Measurements from ENCODE around the gene PLCB4.

PLCB4 gene

DNA sequence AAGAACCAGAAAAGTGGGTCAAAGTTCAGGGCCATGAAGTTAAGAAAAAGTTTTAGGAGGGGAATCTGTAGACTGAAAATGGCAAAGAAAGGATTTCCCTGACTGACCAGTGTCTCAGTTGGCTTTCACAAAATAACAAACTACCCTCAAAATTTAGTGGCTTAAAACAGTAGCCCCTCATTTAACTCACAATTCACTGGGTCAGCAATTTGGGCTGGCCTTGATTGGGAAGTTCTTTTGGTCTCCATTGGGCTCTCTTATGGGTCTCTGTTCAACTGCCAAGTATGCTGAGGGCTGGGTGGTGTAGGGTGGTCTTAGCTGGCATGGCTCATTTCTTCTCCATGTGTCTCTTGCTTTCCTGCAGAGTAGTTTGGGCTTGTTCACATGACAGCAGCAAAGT, 161.5 kb downstream of the PLCB4 start:
- DNase-seq = no peak

DNA sequence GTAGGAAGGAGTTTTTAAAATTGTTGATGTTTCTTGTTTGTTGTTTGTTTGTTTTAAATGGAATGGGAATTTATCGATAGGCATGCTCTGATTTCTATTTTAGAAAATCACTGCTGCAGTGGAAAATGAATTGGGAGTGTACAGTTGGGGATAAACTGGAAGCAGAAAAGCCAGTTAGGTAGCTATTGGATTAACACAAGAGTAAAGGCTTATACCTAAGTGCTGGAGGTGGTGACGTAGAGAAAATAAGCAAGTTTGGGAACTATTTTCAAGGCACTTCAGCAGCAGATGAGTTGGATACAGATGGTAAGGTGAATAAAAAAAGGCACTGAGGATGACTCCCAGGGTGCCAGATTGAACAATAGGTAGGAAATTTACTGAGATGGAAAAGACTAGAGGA, 164.9 kb downstream of the PLCB4 start:
- DNase-seq = no peak

DNA sequence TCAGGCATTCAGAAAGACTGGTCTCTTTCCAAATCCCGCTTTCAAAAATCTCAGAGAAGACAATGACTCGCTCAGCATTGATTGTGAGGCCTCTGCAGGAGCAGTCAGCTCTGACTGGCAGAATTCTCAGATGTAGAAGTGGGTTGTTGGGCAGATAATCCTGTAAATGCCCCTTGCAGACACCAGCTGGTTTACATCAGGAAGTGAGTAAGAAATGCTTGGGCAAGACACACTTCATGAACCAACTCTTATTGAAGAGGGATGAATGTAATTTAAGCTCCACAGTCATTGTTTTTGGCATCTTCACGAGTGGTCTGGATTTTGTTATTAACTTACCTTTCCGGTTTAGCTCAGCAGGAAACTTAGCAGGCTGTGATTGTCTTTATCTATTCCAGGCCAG, 166.6 kb downstream of the PLCB4 start:
- DNase-seq = no peak

DNA sequence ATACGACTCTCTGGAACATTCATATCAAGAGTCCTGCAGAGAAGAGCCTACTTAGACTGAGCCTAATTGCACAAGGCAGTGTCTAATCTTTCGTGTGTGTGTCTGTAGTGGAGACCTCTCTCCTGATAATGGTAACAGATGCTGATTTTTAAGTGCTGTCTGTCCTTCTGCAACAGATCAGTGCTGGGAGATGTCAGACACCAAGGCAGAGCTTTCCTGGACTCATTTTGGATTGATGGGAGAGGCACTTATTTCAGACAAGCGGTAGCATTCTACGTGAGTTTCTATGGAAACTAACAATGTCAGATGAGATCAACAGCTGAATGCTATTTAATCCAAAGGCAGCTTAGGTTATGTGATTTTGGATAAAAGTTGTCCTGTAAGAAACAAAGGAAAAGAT, 167.6 kb downstream of the PLCB4 start:
- no peak for DNase-seq

DNA sequence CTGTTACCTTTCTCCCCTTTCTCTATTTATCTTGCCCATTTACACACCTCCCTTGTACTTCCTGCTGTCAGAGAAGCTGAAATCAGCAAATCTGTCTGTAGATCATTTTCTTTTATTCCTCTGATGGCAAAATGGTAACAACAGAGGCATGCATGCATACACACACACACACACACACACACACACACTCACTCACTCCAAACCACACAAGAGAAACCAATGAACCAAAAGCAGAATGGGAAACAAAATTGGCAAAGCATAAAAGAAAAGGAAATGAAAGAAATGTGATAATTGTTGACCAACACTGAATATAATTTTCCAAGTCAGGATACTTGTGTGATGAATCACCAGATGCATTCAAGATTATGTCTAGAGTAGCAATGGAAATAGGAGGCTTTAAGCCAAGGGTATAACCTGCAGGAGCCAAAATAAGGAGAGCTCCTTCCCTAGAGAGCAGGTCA, 172.4 kb downstream of the PLCB4 start:
- DNase-seq = no peak

DNA sequence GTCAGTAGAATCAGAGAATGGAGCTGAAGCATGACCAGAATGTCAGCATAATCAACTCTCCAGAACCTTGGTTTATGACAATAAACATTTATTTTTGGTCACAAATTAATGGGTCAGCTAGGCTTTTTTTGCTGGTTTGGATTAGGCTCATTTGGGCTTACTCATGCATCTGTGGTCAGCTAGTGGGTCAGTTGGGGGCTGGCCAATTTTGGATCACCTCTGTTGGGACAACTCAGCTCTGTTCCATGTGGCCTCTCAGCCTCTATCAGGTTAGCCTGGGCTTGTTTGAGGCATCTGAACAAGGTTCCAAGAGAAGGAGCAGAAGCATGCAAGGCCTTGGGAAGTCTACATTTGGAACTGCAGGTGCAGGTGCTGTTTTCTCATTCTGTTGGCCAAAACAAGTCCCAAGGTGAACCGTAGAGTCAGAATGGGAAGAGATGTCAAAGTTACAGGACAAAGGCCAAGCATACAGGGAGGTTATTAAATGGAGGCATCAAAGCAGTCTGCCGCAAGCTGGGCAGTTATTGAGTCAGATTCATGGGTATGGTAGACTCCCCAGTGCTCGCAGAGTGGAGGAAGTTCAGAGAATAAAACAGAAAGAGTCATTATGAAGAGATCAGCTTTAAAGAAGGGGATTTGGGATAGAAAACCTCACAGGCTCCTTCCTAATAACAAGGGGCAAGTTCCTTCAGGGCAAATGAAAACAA, 173.0 kb downstream of the PLCB4 start:
- no peak for DNase-seq

DNA sequence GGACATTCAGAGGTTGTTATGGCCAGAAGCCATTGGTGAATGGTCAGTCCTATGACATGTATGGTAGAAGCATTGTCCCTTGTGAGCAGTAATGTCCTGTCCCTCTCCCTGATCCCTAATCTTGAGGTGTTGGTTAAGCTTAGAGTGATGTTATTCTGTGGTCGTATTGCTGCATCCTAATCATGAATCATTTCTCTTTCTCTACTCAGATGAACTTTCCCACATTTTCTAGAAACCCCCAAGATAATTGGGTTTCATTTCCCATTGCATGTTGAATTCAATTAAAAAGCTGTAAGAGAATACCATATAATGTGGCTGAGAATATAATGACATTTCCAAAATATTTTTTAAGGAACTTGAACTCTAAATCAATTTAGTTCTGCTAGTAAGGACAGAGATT, 175.1 kb downstream of the PLCB4 start:
- DNase-seq = no peak

DNA sequence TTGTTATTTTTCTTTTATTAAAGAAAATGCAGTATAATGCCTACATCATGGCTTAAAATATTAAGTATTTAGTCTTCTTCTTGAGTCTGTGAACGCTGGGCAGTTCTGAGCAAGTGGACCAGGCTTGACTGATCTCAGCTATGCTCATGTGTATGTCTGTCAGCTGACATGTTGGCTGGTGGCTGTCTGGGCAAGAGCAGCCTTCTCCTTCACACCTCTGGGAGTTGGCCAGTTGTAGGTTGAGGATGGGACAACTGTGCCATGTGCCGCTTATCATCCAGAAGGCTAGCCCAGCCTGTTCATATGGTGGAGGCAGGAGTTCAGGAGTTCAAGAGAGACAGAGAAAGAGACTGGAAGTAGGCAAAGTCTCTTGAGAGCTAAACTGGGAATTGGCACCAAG, 175.9 kb downstream of the PLCB4 start:
- DNase-seq = no peak

DNA sequence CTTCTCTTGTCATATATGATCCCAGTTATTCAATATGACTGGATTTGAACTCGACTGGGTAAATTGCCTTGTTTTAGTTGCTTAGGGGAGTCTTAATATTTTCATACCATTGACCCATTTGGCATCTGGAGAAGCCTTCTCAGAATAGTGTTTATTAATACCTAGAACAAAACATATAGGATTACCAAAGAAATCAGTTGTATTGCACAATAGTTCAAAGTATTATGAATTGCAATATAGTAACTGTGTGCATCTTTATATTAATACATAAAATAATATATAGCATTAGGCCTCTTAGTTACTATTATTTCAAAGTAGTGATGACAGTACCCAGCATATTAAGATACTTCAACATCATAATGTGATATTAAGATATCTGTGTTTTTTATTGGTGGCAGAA, 177.8 kb downstream of the PLCB4 start:
- no peak for DNase-seq

DNA sequence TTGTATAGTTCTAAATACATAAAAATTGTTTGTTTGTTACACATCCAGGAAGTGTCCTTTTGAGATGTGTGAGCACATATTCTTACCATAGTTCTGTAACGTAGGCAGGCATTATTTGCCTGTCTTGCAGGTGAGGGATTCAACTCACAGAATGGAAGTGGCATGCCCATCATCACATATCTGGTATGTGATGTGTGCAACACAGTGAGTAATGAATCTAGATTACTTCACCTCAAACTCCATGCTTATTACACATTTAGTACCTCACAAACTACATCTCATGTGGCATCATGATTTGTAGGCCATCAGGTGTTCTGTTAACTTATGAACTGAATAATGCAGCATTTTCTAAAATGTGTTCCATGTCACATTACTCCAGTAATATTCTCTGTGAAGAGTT, 181.6 kb downstream of the PLCB4 start:
- DNase-seq = no peak

DNA sequence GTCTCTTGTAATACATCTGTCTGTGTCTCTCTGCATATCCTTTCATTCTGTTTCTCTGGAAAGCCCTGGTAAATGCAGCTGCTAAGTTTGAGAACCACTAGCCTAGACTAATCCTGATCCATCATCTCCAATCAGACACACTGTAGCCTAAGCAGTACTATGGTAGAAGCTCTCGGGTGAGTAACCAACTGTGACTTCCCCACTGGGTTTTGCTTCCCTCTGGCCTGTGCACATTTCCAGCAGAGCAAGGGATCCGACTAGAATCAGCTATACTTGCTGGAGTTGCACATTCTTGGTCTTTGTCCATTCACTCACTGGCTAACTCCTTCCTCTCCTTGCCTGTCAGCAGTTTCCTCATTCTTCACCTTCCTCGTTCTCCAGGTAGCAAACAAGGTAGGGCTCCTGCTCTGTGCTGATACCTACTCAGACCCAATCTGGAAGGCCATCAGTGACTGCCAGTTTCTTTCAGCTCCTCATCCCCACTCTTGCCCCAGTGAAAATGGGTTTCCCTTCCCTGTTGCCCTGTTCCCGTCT, 184.2 kb downstream of the PLCB4 start:
- no peak for DNase-seq

DNA sequence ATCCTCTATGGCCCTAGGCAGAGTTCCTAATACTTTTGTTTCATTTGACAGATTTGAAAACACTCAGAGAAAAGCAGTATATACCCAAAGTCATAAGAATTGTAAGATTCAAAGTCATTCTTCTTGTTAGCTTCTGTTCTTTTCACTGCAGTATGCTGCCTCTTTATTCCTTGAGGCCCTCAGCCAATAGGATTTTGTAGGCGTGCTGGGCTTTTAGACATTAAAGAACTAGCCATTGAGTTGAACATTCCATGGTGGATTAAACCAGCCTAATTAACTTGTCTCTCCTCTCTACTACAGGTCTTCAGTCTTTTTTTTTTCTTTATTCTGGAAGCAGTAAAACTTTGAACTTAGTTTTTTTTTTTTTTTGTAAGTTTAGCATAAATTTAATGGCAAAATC, 186.3 kb downstream of the PLCB4 start:
- DNase-seq = no peak

DNA sequence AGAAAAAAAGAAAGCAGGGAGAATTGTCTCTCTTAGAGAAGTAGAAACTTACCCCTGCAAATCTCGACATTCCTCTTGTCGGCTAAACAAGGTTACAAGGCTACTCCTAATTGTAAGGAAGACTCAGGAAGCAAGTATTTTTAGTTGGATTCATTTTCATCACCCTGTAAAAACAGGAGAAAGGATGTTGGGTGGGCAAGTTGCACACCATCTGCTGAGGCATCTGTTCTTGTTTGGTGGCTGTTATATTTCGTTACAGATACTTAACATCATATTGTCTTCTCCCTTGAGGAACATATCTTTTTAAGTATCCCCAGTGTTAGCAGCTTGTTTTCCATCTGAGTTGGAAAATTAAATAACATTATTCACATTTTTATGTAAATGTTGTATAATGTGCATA, 187.5 kb downstream of the PLCB4 start:
- no peak for DNase-seq

DNA sequence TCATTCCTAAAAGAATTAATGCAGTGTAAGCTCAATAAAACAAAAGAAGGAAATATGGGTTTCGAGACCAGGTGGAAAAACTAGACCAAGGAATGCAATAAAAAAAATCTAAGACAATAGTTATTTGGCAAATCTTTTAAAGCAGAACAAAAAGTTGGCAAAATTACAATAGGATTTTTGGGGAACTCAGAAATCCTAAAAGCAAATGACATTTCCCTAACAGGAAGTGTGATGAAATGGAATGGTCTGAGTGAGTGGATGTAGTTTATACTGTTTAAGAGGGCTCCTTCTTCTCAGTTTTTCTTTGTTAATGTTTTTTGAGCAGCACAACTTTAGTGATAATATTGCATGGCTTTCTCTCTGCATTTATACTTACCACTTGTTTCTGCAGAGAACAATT, 190.0 kb downstream of the PLCB4 start:
- DNase-seq = no peak

DNA sequence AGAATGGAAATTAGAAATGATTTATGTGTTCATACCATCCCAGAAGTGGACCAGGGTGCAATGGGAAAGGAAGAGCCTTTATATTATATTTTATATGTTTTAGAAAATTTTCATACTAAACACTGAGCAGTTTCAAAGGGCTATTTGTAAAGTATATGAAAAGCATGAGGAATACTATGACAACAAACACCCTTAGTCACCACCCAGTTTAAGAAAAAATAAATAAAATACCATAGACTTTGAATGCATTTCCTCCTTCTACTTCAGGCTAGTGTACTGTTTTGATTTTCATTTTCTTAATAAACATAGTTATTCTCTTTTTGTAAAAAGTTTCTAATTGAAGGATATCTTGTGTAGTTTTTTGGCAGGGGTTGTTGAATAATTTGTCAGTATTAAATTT, 191.1 kb downstream of the PLCB4 start:
- no peak for DNase-seq

DNA sequence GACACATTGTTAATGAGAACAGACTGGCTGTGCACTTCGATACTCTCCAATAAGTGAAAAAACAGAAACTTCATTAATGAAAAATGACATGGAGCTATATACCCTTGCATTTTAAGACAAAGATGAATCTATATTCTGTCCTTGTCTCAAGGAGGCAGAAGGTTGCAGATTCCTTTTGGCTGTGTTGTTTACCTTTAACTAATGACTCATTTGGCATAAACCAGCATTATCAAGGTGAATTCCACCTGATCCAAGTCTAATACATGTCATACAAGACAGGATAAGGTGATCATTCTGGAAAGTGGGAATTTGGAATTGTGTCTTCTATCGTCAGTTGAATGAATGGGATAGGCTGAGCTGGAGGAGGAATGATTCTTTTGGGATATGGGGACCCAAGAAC, 192.9 kb downstream of the PLCB4 start:
- no peak for DNase-seq

DNA sequence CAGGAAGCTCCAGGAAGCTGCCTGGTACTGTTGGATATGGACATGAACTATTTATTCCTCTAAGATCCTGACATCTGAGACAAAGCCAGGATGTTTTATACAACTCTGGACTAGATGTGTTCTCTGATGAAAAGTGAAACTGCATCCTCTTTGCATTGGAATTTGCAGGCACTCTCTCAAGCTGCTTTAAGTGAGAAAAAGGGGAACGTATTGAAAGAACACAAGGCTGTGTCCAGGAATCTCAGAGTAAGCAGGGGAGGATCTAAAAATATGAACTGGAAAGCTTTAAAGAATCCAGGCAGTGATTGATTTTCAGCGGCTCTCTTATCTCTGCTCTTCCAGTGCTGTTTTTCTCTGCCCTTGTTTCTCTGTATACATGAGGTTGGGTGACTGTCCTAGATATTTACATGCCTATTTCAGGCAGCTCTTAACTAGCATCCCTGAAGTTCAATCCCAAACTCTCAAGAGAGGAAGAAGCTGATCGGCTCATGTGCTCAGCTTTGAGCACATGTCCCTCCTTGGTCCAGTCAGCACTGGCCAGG, 193.8 kb downstream of the PLCB4 start:
- no peak for DNase-seq

DNA sequence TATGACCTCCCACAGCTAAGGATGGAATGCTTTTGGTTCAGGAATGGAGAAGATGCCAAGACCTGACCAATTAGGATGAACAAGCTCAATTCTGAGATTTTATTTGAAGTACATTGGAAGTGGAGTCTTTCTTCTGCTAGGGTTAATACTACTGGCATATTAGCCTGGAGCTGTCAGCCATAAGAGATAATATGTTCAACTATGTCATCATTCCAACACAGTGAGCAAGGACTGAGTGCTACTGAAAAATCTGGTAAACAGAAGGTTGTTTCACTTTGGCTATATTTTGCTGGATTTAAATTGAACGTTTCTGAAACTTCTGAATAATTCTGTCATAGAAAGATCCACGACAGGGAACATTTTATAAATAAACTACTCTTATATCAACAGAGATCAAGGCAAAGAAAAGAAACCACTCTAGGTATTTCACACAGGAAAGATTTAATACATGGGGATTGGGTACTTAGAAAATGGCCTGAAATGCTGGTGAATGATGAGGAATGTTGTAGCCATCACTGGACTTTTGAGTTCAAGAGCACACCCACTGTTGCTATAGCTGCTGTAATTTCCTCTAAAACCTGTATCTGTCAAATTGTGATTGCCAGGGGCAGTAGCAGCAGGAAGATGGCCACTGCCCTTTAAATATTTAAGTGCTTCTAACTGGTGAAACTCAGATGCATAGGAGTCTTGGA, 200.5 kb downstream of the PLCB4 start:
- no peak for DNase-seq

DNA sequence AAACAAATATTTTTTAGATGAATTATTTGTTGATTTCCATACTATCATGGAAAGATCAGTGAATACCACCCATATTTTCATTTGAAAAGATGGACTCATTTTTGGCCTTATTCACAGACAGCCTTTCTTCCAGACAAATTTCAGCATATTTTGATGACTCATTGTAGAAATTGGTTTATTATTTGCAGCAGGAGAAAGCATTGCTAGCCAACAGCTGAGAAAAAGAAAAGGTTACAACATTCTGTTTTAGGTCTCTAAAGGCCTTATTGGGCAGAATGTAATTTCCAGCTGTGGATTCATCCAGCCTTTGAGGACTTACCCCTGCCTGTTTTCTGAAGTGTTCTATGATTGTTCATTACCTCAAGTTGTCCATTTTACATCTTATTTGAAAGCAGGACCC, 201.9 kb downstream of the PLCB4 start:
- DNase-seq = no peak

DNA sequence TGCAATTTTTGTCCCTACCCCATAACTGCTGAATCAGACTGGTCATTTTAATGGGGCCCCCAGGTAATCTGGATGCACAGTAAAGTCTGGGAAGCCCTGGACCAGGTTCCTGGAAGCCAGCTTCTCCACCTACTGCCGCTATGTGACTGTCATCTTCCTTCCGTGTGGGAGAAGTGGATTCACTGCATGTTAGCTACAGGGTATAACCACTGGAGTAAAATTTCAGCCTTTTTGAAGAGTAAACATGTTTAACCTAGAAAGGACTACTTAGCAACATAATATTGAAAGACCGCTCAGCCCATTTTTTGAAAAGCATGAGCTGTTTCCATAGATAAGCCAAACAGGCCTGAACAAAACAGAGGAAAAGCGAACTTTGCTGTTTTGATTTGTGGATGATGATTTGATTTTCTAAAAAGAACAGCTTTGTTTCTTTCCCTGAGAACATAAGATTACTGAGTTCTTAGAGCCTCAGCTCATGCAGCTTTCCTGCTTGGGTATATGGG, 208.1 kb downstream of the PLCB4 start:
- DNase-seq = no peak

DNA sequence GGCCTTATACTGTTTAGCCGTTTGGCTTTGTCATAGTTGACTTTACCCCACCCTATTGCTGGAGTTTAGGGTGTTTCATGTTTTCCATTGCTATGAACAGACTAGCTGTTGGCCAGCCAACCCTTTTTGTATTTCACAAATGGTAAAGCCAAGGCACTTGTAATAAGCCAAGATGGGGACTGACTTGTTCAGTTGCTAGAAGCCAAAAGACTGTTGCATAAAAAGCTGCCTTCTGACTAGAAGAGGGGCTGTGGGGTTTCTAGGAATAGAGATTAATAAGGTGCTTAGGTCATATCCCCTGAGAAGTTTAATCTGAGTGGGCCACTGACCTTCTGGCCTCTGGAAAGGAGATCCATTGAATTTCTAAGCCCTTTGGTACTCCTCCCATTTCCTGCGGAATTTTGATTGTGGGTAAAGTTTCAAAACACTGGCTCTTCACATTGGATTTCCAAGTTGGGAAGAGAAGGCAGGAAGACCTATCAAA, 211.1 kb downstream of the PLCB4 start:
- DNase-seq = no peak

DNA sequence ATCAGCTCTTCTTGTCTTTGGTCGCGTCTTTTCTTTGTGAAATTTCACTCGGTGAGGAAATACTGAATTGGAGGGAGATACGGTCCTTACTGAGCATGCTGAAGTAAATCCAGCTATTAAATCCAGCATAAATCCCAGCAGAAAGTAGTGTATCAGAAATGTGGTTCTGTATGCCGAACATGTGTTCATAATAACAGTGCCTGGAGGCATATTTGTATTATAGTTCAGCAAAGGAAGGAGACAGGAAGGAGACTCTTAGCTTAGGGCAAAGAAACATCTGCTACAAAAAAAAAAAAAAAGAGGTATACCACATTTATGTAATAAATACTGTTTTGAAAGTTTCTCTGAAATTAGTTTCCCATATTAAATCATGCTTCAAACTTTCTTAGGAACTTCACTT, 211.8 kb downstream of the PLCB4 start:
- no peak for DNase-seq

DNA sequence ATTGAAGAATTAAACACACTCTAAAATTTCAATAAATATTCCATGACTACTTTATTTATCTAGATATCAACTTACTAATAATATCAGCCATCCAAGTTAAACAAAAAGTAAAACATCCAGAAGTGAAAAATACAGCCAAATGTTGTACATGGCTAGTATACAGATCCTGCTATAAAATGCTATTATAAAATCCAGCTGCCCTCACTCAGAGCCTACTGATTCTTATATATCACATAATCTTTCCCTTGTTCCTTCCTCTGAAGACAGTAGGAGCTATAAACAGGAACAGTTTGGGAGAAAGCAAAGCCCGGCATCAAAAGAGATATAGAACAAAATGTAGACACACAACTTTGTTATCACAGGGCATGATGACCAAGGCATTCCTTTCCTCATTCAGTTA, 212.9 kb downstream of the PLCB4 start:
- no peak for DNase-seq

DNA sequence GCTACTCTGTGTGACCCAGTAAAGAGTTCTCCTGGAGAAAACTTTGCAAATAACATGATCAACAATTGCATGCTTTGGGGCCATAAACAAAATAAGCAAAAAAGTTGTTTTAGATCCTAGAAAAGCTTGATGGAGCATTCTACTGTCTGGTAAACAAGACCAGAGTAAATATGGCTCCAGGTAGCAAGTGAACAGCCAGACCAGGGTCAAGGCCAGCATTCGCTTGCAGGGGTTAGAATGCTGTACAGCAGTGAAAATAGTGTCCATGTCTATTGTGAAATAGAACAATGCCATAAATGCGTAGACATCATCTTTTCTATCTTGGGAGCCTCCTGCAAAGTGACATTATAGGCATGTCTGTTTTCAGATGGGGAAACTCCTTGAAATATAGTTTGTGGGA, 216.7 kb downstream of the PLCB4 start:
- no peak for DNase-seq
